ENCODE results near the gene PCSK6. TPM values are rescaled to one million over a fixed set of nuclear protein-coding genes. Genes with fewer than 3 reads are reported as not detected.
"Not testable (repeated sequence)": the region's sequence is repeated elsewhere in the genome, so short reads cannot be mapped to it uniquely, and the experiment has no call there.

The PCSK6 gene
- total RNA-seq, 1 donor from 2014 or later: 1.1 TPM

DNA sequence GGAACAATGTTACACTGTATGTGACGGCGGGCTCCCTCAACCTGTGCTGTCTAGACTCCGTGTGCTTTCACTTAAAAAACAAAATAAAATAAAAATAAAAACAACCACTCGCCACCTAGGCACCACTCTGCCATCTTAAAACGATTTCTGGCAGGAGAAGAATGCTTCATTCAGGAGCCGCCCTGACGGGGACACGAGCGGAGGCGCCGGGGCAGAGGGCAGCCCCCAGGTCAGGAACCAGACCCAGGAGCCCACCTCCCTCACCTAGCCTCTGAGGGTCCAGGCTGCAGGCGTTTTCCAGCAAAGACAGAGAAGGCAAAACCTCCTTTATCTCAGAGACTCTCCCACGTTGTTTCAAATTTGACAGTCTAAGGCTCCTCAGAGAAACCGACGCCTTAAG is 109.4 kb downstream of the PCSK6 start:
- no peaks in the 10 kb centered on the region for H3K36me3 Mint-ChIP-seq (ENCODE audit: low read depth)
- DNase-seq (no peak), ATAC-seq (ENCODE audit: low read depth) (no peak)
- no peaks in the 10 kb centered on the region for H3K9me3 Mint-ChIP-seq
- H3K27me3 Mint-ChIP-seq: peaks cover 4% of the 10 kb centered on the region
- ChIA-PET CTCF (no interaction called here), POLR2A (no interaction called here)
- no peak overlapping the region for H3K27ac Mint-ChIP-seq
- H3K4me3 Mint-ChIP-seq: no peak overlapping the region
- TF ChIP-seq, protein P1, sequence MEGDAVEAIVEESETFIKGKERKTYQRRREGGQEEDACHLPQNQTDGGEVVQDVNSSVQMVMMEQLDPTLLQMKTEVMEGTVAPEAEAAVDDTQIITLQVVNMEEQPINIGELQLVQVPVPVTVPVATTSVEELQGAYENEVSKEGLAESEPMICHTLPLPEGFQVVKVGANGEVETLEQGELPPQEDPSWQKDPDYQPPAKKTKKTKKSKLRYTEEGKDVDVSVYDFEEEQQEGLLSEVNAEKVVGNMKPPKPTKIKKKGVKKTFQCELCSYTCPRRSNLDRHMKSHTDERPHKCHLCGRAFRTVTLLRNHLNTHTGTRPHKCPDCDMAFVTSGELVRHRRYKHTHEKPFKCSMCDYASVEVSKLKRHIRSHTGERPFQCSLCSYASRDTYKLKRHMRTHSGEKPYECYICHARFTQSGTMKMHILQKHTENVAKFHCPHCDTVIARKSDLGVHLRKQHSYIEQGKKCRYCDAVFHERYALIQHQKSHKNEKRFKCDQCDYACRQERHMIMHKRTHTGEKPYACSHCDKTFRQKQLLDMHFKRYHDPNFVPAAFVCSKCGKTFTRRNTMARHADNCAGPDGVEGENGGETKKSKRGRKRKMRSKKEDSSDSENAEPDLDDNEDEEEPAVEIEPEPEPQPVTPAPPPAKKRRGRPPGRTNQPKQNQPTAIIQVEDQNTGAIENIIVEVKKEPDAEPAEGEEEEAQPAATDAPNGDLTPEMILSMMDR (IDR thresholded peaks at IDR 0.05): no peak
- intact Hi-C loops (cut with micrococcal nuclease): no loop called here
- no peaks in the 10 kb centered on the region for H3K4me1 Mint-ChIP-seq

DNA sequence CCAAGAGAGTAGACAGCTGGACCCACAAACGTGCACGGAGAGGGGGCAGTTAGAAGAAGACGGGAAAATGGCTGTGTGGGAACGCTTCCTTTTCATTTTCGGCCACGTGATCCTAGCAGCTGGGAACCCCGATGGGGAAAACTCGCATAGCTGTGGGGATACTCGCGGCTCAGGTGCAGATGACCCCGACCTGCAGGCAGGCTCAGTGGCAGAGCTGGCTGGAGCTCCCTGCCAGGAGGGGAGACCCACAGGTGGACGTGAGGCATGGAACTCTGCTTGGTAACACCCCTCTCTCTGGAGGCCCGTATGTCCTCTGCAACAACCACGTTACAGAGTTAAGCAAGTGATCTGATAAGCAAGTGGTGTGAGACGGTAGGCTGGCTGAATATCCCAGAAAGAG is 109.9 kb downstream of the PCSK6 start:
- TF ChIP-seq, protein P1 (IDR thresholded peaks at IDR 0.05): no peak
- no peak for ATAC-seq (ENCODE audit: low read depth)

DNA sequence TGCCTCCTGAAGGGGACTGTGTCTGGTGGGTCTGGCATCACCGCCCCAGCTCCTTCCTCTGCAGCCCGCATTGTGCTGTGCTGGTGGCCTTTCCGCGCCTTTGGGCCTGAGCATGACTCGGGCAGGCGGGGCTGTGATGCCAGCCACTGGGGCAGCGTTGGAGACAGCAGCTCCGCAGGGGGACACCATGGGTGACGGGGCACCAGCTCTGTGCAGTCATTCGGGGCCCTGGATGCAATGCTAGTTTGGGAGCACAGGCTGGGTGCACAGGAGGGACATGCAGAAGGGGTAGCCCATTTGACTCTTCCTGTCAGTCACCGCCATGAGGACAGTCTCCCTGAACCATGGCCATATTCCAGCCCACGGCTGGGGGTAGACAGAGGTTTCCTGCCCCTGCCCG is 110.6 kb downstream of the PCSK6 start:
- TF ChIP-seq, protein P1 (IDR thresholded peaks at IDR 0.05): no peak
- ChIA-PET CTCF (no interaction called here), POLR2A (no interaction called here)
- Mint-ChIP-seq H3K4me1 (peaks cover under 1% of the 10 kb centered on the region), H3K36me3 (ENCODE audit: low read depth) (no peaks in the 10 kb centered on the region), H3K9me3 (no peaks in the 10 kb centered on the region), H3K27me3 (peaks cover 4% of the 10 kb centered on the region), H3K27ac (no peak overlapping the region), H3K4me3 (no peak overlapping the region)
- no peak for ATAC-seq (ENCODE audit: low read depth)
- DNase-seq: no peak
- intact Hi-C loops (cut with micrococcal nuclease): no loop called here

More for the DNA sequence above, 109.9 kb downstream of the PCSK6 start:
- no peak overlapping the region for H3K27ac Mint-ChIP-seq
- no peaks in the 10 kb centered on the region for H3K4me1 Mint-ChIP-seq
- no peaks in the 10 kb centered on the region for H3K9me3 Mint-ChIP-seq
- H3K4me3 Mint-ChIP-seq: no peak overlapping the region
- POLR2A ChIA-PET: no interaction called here
- H3K36me3 Mint-ChIP-seq (ENCODE audit: low read depth): no peaks in the 10 kb centered on the region
- H3K27me3 Mint-ChIP-seq: peaks cover 4% of the 10 kb centered on the region
- CTCF ChIA-PET: no interaction called here
- DNase-seq: no peak
- intact Hi-C loops (cut with micrococcal nuclease): no loop called here

DNA sequence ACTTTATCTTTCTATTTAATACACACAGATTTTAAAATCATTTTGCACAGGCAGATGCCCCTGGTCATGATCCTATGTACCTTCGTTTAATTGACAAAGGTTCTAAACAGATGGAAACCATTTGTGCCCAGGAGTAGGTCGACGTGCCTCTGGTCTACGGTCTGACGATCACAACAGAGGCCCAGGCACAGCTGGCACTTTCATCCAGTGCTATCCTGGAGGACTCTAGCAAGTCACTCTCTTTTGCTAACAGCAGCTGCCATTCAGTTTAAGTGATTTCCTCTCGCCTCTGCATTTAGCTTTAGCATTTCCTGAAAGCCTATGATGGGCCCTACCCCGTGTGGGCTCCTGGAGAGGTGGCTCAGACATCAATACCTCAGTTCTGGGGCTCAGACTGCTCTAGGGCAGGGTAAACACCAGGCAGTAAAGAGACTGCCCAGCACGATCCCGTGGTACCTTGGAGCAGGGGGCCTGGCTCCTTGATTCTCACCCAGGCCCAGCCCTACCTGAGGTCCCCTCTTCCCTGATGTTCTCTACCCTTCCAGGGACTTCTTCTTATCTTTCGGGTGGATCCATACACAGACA is 111.2 kb downstream of the PCSK6 start:
- ChIA-PET CTCF (no interaction called here), POLR2A (no interaction called here)
- Mint-ChIP-seq H3K27me3 (peaks cover 4% of the 10 kb centered on the region), H3K36me3 (ENCODE audit: low read depth) (no peaks in the 10 kb centered on the region), H3K9me3 (no peaks in the 10 kb centered on the region), H3K4me1 (peaks cover 6% of the 10 kb centered on the region), H3K4me3 (no peak overlapping the region), H3K27ac (no peak overlapping the region)
- intact Hi-C loops (cut with micrococcal nuclease): no loop called here
- ATAC-seq (ENCODE audit: low read depth) (no peak), DNase-seq (no peak)
- TF ChIP-seq, protein P1 (IDR thresholded peaks at IDR 0.05): no peak

DNA sequence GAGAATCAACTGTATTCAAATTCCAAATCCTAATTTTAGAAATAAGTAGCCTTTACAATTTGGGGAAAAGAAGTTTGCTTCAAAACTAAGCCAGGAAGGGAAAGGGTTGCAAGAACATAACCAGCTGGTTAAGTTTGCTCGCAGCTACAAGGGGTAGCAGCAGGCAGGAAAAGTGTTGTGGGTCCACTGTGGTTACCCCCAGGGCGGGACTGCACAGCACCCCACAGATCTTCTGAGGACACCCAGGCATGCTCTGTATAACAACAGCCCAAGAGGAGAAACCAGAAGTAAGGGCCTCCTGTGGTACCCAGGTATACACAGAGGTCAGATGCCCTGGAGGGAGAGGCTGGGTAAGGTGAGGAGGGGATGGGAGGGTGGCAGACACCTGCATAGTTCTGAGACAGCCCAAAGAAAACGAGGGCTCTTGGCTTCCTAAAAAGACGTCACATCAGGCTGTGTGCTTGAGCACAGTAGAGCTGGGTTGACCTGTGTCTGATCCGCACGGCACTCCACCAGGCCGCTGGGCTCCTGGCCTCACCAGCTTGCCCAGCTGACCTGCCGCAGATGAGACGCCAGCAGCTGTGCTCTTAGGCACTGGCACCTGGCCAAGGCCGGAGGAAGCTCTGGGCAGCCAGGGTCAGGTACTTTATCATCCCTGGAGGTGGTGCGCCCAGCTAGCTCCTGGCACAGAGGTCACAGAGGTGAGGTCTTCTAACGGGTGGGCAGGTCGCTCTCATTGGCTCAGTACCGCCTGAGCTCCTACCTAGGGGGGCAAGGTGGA is 112.7 kb downstream of the PCSK6 start:
- peaks cover 7% of the 10 kb centered on the region for H3K27me3 Mint-ChIP-seq
- no peak overlapping the region for H3K4me3 Mint-ChIP-seq
- intact Hi-C loops (cut with micrococcal nuclease): no loop called here
- ChIA-PET POLR2A (no interaction called here), CTCF (no interaction called here)
- no peaks in the 10 kb centered on the region for H3K36me3 Mint-ChIP-seq (ENCODE audit: low read depth)
- H3K27ac Mint-ChIP-seq: no peak overlapping the region
- TF ChIP-seq, protein P1 (IDR thresholded peaks at IDR 0.05): no peak
- ATAC-seq (ENCODE audit: low read depth) (no peak), DNase-seq (no peak)
- no peaks in the 10 kb centered on the region for H3K9me3 Mint-ChIP-seq
- peaks cover 12% of the 10 kb centered on the region for H3K4me1 Mint-ChIP-seq

DNA sequence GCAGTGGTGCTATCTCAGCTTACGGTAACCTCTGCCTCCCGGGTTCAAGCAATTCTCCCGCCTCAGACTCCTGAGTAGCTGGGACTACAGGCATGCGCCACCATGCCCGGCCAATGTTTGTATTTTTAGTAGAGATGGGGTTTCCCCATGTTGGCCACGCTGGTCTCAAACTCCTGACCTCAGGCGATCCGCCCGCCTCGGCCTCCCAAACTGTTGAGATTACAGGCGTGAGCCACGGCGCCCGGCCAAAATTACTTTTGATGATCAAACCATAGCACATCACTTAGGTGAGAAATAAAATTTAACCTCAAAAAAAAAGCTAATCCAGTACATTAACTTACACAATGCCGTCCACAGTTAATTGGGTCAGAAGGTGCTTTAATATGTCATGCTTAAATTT is 114.5 kb downstream of the PCSK6 start:
- H3K27me3 Mint-ChIP-seq; intact Hi-C loops (cut with micrococcal nuclease); ATAC-seq (ENCODE audit: low read depth); H3K36me3 Mint-ChIP-seq (ENCODE audit: low read depth); DNase-seq; H3K4me3 Mint-ChIP-seq; POLR2A ChIA-PET; H3K9me3 Mint-ChIP-seq; H3K27ac Mint-ChIP-seq: not testable (repeated sequence)
- H3K4me1 Mint-ChIP-seq: peaks cover 12% of the 10 kb centered on the region
- CTCF ChIA-PET: interaction anchor here (0.7 kb wide), 1 partner anchor 127 kb away, joined by 4 read pairs; no protein-coding TSS in a partner anchor

Measured in activated B cell treated with CpG ODN at 0.5 μM for 24 hours (primary cell).